PC-3 (cell line): ENCODE measurements around the gene TMEM97. TPM values are rescaled to one million over a fixed set of nuclear protein-coding genes. Genes with fewer than 3 reads are reported as not detected.

Experiments
- ATAC-seq: fragments of 200-7000 bp; cut with Tn5 transposase; 2 replicates; pipeline ENCODE4 v1.9.1; 2020; ENCODE audit warnings: mild to moderate bottlenecking, moderate library complexity
- BruUV-seq: library from RNA; stranded (reverse); fragments of 400-500 nt; replicated peaks from 2 replicates; lab custom pipeline; 2021; lab: Mats Ljungman, UMichigan
- CTCF ChIA-PET: fragments of 300-600 bp; sonication (Branson Sonifier 250); formaldehyde crosslinking; loops from one replicate; lab custom pipeline; 2022; ENCODE audit warnings: antibody characterized with exemption; lab: Charles Lee
- POLR2A ChIA-PET: fragments of 300-600 bp; sonication (Branson Sonifier 250); formaldehyde crosslinking; loops from one replicate; lab custom pipeline; 2022; ENCODE audit warnings: antibody characterized with exemption; ENCODE audit not compliant: unreplicated experiment; lab: Charles Lee
- DNase-seq: peaks from one replicate; pipeline ENCODE4 v3.0.0-alpha.2; 2015
- H2AFZ ChIP-seq: fragments of 300-600 bp; sonication (generic); 2 replicates; pipeline ENCODE4 v1.6.0; 2016; ENCODE audit warnings: antibody characterized with exemption, low read length
- H3F3A ChIP-seq: fragments of 300-600 bp; sonication (generic); one replicate; pipeline ENCODE4 v1.6.0; 2017; ENCODE audit warnings: antibody characterized with exemption, low read length, control low read depth, mild to moderate bottlenecking; ENCODE audit not compliant: unreplicated experiment
- H3K27ac ChIP-seq: fragments of 300-600 bp; sonication (generic); 2 replicates; pipeline ENCODE4 v1.5.1; 2016; ENCODE audit warnings: mild to moderate bottlenecking, low read length
- H3K27me3 ChIP-seq: fragments of 300-600 bp; sonication (generic); 2 replicates; pipeline ENCODE4 v1.6.1; 2016; ENCODE audit warnings: low read length, mixed read lengths
- H3K36me3 ChIP-seq: fragments of 300-600 bp; sonication (generic); 2 replicates; pipeline ENCODE4 v1.6.1; 2016; ENCODE audit warnings: low read depth, mixed run types, low read length, mixed read lengths
- H3K4me1 ChIP-seq: fragments of 300-600 bp; sonication (generic); 2 replicates; pipeline ENCODE4 v1.5.1; 2016; ENCODE audit warnings: low read length; ENCODE audit not compliant: insufficient read depth
- H3K4me2 ChIP-seq: fragments of 300-600 bp; sonication (generic); 2 replicates; pipeline ENCODE4 v1.6.0; 2016; ENCODE audit warnings: low read length
- H3K4me3 ChIP-seq: fragments of 300-600 bp; sonication (generic); 2 replicates; pipeline ENCODE4 v1.5.1; 2016; ENCODE audit warnings: mild to moderate bottlenecking, low read length, mixed read lengths
- H3K79me2 ChIP-seq: fragments of 300-600 bp; sonication (generic); 2 replicates; pipeline ENCODE4 v1.6.1; 2017; ENCODE audit warnings: low read length, mixed read lengths
- H3K9ac ChIP-seq: fragments of 300-600 bp; sonication (generic); 2 replicates; pipeline ENCODE4 v1.6.0; 2016; ENCODE audit warnings: mild to moderate bottlenecking, low read length
- H3K9me2 ChIP-seq: fragments of 300-600 bp; sonication (generic); replicated peaks from 2 replicates; pipeline ENCODE4 v1.6.1; 2016; ENCODE audit warnings: mixed run types, low read length, mixed read lengths
- H3K9me3 ChIP-seq: fragments of 300-600 bp; sonication (generic); 2 replicates; pipeline ENCODE4 v1.6.1; 2016; ENCODE audit warnings: low read length, mixed read lengths
- H4K20me1 ChIP-seq: fragments of 300-600 bp; sonication (generic); 2 replicates; pipeline ENCODE4 v1.6.1; 2016; ENCODE audit warnings: low read length, mixed read lengths
- EZH2 ChIP-seq: fragments of 300-600 bp; sonication (generic); IDR thresholded peaks from one replicate; pipeline ENCODE4 v1.6.1; 2017; ENCODE audit warnings: antibody characterized with exemption, mild to moderate bottlenecking, low read length; ENCODE audit not compliant: unreplicated experiment
- EZH2phosphoT487 ChIP-seq: fragments of 300-600 bp; sonication (generic); IDR thresholded peaks from 2 replicates; pipeline ENCODE4 v1.6.1; 2018; ENCODE audit warnings: mild to moderate bottlenecking, antibody characterized with exemption, low read length, borderline replicate concordance
- intact Hi-C: fragments of 100-400 bp; cut with micrococcal nuclease; formaldehyde crosslinking; loops from 2 replicates; pipeline ENCODE4 v1.9.0; 2023
- microRNA-seq: library from miRNA; unstranded; fragments of <30 nt; microRNA quantifications from one replicate; pipeline ENCODE4 v1.1.0, GENCODE V29; 2020; ENCODE audit not compliant: unreplicated experiment
- total RNA-seq: library from RNA; depleted of rRNA; stranded (reverse); fragments of >200 nt; gene quantifications from 2 replicates; pipeline ENCODE4 v1.2.3, GENCODE V29; 2014; rRNA removed
- TF ChIP-seq, protein P1 (sequence below): fragments of 300-600 bp; sonication (generic); conservative IDR thresholded peaks from 2 replicates; pipeline ENCODE4 v1.5.1; 2017; ENCODE audit warnings: antibody characterized with exemption, low read depth, mild to moderate bottlenecking, low read length

TMEM97 gene
- total RNA-seq, 1 experiment from 2014 or later = 40.5 TPM

DNA sequence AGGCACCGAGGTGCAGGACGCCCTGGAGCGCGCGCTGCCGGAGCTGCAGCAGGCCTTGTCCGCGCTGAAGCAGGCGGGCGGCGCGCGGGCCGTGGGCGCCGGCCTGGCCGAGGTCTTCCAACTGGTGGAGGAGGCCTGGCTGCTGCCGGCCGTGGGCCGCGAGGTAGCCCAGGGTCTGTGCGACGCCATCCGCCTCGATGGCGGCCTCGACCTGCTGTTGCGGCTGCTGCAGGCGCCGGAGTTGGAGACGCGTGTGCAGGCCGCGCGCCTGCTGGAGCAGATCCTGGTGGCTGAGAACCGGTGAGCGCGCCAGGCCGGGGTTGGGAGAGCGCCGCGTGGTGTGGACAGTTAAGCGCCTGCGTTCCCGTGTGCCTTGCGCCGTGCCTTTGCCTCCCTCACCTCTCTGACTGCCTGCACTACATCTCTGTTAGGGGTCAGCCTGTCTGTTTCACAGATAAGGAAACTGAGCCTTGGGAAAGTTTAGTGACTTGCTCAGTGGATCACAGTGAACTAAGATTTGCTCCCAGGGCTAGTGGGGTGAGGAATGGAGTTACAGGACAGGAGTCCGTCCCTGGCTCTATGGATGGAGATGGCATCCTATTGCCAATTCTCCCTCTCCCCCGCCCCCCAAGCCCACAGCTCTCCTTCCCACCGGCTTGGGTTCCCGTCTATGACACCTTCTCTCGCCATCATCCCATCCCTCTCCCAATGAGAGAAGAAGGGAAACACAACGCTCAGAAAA lies 53.4 kb downstream of the TMEM97 start:
- TF ChIP-seq EZH2 (no peak), EZH2phosphoT487 (no peak)
- TF ChIP-seq, protein P1, sequence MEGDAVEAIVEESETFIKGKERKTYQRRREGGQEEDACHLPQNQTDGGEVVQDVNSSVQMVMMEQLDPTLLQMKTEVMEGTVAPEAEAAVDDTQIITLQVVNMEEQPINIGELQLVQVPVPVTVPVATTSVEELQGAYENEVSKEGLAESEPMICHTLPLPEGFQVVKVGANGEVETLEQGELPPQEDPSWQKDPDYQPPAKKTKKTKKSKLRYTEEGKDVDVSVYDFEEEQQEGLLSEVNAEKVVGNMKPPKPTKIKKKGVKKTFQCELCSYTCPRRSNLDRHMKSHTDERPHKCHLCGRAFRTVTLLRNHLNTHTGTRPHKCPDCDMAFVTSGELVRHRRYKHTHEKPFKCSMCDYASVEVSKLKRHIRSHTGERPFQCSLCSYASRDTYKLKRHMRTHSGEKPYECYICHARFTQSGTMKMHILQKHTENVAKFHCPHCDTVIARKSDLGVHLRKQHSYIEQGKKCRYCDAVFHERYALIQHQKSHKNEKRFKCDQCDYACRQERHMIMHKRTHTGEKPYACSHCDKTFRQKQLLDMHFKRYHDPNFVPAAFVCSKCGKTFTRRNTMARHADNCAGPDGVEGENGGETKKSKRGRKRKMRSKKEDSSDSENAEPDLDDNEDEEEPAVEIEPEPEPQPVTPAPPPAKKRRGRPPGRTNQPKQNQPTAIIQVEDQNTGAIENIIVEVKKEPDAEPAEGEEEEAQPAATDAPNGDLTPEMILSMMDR = no peak
- H3K9me3 ChIP-seq = no peaks in the 10 kb centered on the region
- H3K36me3 ChIP-seq = no peaks in the 10 kb centered on the region
- no peaks in the 10 kb centered on the region for H3K4me1 ChIP-seq
- no peaks in the 10 kb centered on the region for H3K27me3 ChIP-seq
- BruUV-seq = no TSS peak
- H2AFZ ChIP-seq = no peak overlapping the region
- no peaks in the 10 kb centered on the region for H3F3A ChIP-seq
- CTCF ChIA-PET = no interaction called here
- DNase-seq (no peak), ATAC-seq (no peak)
- H4K20me1 ChIP-seq = no peaks in the 10 kb centered on the region
- no peak overlapping the region for H3K4me3 ChIP-seq
- H3K4me2 ChIP-seq = no peak overlapping the region
- H3K9me2 ChIP-seq = no peaks in the 10 kb centered on the region
- H3K27ac ChIP-seq = no peak overlapping the region
- POLR2A ChIA-PET = no interaction called here
- intact Hi-C loops = no loop called here
- no peaks in the 10 kb centered on the region for H3K79me2 ChIP-seq
- no peak overlapping the region for H3K9ac ChIP-seq

DNA sequence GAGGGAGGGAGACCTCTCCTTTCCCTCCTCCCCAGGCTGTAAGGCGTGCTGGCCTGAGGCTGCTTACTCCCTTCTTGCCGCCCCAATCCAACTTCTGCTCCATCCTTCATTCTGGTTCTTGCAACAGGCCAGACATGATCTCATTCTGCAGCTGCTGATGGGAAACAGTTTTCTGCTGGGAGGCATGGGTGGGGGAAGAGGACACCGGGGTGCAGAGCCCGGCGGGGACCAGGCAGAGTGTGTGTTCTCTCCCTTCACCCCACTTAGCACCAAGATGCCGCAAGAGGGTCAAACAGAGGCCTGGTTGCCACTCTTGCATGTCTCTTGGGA lies 53.9 kb downstream of the TMEM97 start:
- ChIA-PET CTCF (no interaction called here), POLR2A (no interaction called here)
- H3F3A ChIP-seq = no peaks in the 10 kb centered on the region
- no peak overlapping the region for H3K4me2 ChIP-seq
- H3K27me3 ChIP-seq = no peaks in the 10 kb centered on the region
- no peaks in the 10 kb centered on the region for H3K9me2 ChIP-seq
- no TSS peak for BruUV-seq
- H3K4me1 ChIP-seq = no peaks in the 10 kb centered on the region
- no peak overlapping the region for H3K4me3 ChIP-seq
- intact Hi-C loops = no loop called here
- H3K9ac ChIP-seq = no peak overlapping the region
- H3K79me2 ChIP-seq = no peaks in the 10 kb centered on the region
- no peak overlapping the region for H3K27ac ChIP-seq
- no peaks in the 10 kb centered on the region for H3K36me3 ChIP-seq
- no peaks in the 10 kb centered on the region for H4K20me1 ChIP-seq
- no peak for DNase-seq
- TF ChIP-seq EZH2phosphoT487 = no peak
- TF ChIP-seq, protein P1 = no peak
- TF ChIP-seq EZH2 = no peak
- no peaks in the 10 kb centered on the region for H3K9me3 ChIP-seq
- no peak for ATAC-seq
- no peak overlapping the region for H2AFZ ChIP-seq

Small RNA genes lying within 50 kb of the gene (microRNA-seq; reads per million reads assigned to microRNA genes)
- gene MIR4723 = 2.0 reads per million

Other genes with a start within 250 kb of the TMEM97 start
- gene IFT20, start 16.3 kb downstream of the TMEM97 start, total RNA-seq = 12.9 and 23.1 TPM in 2 replicates
- 18.8 and 27.5 TPM in 2 replicates for gene TNFAIP1, start 16.6 kb downstream of the TMEM97 start, total RNA-seq
- gene POLDIP2, start 38.3 kb downstream of the TMEM97 start, total RNA-seq = 136 and 137 TPM in 2 replicates
- not detected in 2 replicates for gene SEBOX, start 46.0 kb downstream of the TMEM97 start, total RNA-seq
- not detected in 2 replicates for gene VTN, start 51.1 kb downstream of the TMEM97 start, total RNA-seq
- gene SARM1, start 52.5 kb downstream of the TMEM97 start, total RNA-seq = 6.7 and 8.4 TPM in 2 replicates
- gene SLC46A1, start 87.0 kb downstream of the TMEM97 start, total RNA-seq = 10.4 and 12.9 TPM in 2 replicates
- not detected in 2 replicates for gene SLC13A2, start 154.4 kb downstream of the TMEM97 start, total RNA-seq
- gene FOXN1, start 187.1 kb downstream of the TMEM97 start, total RNA-seq = not detected in 2 replicates
- gene UNC119, start 233.4 kb downstream of the TMEM97 start, total RNA-seq = 68.4 and 82.1 TPM in 2 replicates